Measurements from ENCODE around the gene EIF3D. TPM values are rescaled to one million over a fixed set of nuclear protein-coding genes. Genes with fewer than 3 reads are reported as not detected.

EIF3D gene
- total RNA-seq, 1 experiment from 2014 or later = 224 TPM

GRCh38 chr22:36480941-36481392 lies 48.0 kb downstream of the EIF3D start:
- no peaks in the 10 kb centered on the region for H3K9me3 Mint-ChIP-seq (ENCODE audit: low read depth, unreplicated experiment)
- intact Hi-C loops (cut with micrococcal nuclease; ENCODE audit: unreplicated experiment) = no loop called here
- H3K27ac Mint-ChIP-seq (ENCODE audit: unreplicated experiment) = peak overlapping the region; percentile 98
- no peaks in the 10 kb centered on the region for H3K27me3 Mint-ChIP-seq (ENCODE audit: unreplicated experiment)
- CTCF ChIA-PET = interaction anchor here (1.3 to 1.7 kb wide), 2 partner anchors 10 to 93 kb away, joined by 5 read pairs; partner anchors contain the start of gene MYH9
- no peak for TF ChIP-seq CTCF (IDR thresholded peaks at IDR 0.05; ENCODE audit: unreplicated experiment)
- DNase-seq = no peak
- peak overlapping the region; percentile 84 for H3K4me3 Mint-ChIP-seq (ENCODE audit: low read depth, unreplicated experiment)
- H3K36me3 Mint-ChIP-seq (ENCODE audit: insufficient read depth, unreplicated experiment) = peaks cover 38% of the 10 kb centered on the region
- no TSS peak for BruUV-seq (replicated peaks)
- peaks cover 21% of the 10 kb centered on the region for H3K4me1 Mint-ChIP-seq (ENCODE audit: low read depth, unreplicated experiment)

DNA sequence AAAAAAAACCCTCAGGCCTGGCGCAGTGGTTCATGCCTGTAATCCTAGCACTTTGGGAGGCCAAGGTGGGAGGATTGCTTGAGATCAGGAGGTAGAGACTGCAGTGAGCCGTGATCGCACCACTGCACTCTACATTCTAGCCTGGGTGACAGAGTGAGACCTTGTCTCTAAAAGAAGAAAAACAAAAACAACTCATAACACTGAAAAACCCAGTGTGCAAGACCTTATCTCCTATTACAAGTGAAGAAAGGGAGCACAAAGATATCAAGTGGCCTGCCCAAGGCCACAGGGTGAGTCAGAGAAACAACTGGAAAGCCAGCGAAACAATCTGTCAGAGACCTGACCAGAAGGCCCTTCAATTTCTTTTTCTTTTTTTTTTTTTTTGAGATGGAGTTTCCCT lies 50.0 kb downstream of the EIF3D start:
- intact Hi-C loops (cut with micrococcal nuclease; ENCODE audit: unreplicated experiment) = no loop called here
- no peaks in the 10 kb centered on the region for H3K27me3 Mint-ChIP-seq (ENCODE audit: unreplicated experiment)
- peaks cover 51% of the 10 kb centered on the region for H3K36me3 Mint-ChIP-seq (ENCODE audit: insufficient read depth, unreplicated experiment)
- no TSS peak for BruUV-seq (replicated peaks)
- DNase-seq = no peak
- H3K27ac Mint-ChIP-seq (ENCODE audit: unreplicated experiment) = no peak overlapping the region
- H3K4me1 Mint-ChIP-seq (ENCODE audit: low read depth, unreplicated experiment) = peaks cover 11% of the 10 kb centered on the region
- H3K9me3 Mint-ChIP-seq (ENCODE audit: low read depth, unreplicated experiment) = no peaks in the 10 kb centered on the region
- H3K4me3 Mint-ChIP-seq (ENCODE audit: low read depth, unreplicated experiment) = no peak overlapping the region
- no peak for TF ChIP-seq CTCF (IDR thresholded peaks at IDR 0.05; ENCODE audit: unreplicated experiment)
- CTCF ChIA-PET = no interaction called here

DNA sequence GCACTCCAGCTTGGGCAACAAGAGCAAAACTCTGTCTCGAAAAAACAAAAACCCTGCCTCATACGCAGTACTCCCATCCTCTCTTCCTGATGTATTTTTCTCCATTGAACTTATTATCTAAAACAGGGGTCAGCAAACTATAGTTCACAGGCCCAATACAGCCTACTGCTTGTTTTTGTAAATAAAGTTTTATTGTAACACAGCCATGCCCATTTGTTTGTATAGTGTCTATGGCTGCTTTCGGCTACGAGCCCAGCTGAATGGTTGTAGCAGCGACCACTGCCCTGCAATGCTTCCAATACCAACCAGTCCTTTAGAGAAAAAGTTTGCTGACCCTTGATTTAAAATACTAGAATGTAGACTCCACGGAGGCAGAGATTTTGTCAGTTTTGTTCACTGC lies 53.6 kb downstream of the EIF3D start:
- intact Hi-C loops (cut with micrococcal nuclease; ENCODE audit: unreplicated experiment) = no loop called here
- CTCF ChIA-PET = no interaction called here
- Mint-ChIP-seq H3K4me1 (ENCODE audit: low read depth, unreplicated experiment) (peaks cover 2% of the 10 kb centered on the region), H3K27ac (ENCODE audit: unreplicated experiment) (no peak overlapping the region), H3K27me3 (ENCODE audit: unreplicated experiment) (no peaks in the 10 kb centered on the region), H3K4me3 (ENCODE audit: low read depth, unreplicated experiment) (no peak overlapping the region), H3K36me3 (ENCODE audit: insufficient read depth, unreplicated experiment) (peaks cover 35% of the 10 kb centered on the region), H3K9me3 (ENCODE audit: low read depth, unreplicated experiment) (no peaks in the 10 kb centered on the region)
- BruUV-seq (replicated peaks) = no TSS peak
- DNase-seq = no peak
- TF ChIP-seq CTCF (IDR thresholded peaks at IDR 0.05; ENCODE audit: unreplicated experiment) = no peak

DNA sequence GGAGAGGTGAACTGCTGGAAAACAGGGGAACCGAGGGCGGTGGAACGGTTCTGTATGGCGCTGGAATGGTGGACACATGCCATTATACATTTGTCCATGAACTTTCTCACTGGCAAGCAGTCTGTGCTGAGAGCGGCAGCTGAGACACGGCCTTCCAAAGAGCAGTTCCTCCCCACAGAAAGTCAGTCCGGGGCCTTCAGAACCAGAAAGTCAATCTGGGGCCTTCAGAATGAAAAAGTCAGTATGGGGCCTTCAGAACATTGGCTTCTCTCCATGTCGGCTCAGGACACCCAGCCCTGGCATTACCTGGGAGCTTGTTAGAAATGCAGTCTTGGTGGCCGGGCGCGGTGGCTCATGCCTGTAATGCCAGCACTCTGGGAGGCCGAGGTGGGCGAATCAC lies 56.3 kb downstream of the EIF3D start:
- Mint-ChIP-seq H3K27me3 (ENCODE audit: unreplicated experiment) (no peaks in the 10 kb centered on the region), H3K4me1 (ENCODE audit: low read depth, unreplicated experiment) (peaks cover 8% of the 10 kb centered on the region), H3K4me3 (ENCODE audit: low read depth, unreplicated experiment) (no peak overlapping the region), H3K9me3 (ENCODE audit: low read depth, unreplicated experiment) (no peaks in the 10 kb centered on the region), H3K36me3 (ENCODE audit: insufficient read depth, unreplicated experiment) (peaks cover 33% of the 10 kb centered on the region), H3K27ac (ENCODE audit: unreplicated experiment) (no peak overlapping the region)
- CTCF ChIA-PET = no interaction called here
- intact Hi-C loops (cut with micrococcal nuclease; ENCODE audit: unreplicated experiment) = no loop called here
- no TSS peak for BruUV-seq (replicated peaks)
- no peak for TF ChIP-seq CTCF (IDR thresholded peaks at IDR 0.05; ENCODE audit: unreplicated experiment)
- DNase-seq = no peak

Data from Calu3 (cell line).